GM21367 (cell line): Measurements from ENCODE around the gene EFNA2.
"Not testable (repeated sequence)": the region's sequence is repeated elsewhere in the genome, so short reads cannot be mapped to it uniquely, and the experiment has no call there.

Source experiments
- ATAC-seq: cut with Tn5 transposase; IDR thresholded peaks from one replicate; pipeline ENCODE4 v1.9.1; 2021; ENCODE audit not compliant: unreplicated experiment

EFNA2 gene

DNA sequence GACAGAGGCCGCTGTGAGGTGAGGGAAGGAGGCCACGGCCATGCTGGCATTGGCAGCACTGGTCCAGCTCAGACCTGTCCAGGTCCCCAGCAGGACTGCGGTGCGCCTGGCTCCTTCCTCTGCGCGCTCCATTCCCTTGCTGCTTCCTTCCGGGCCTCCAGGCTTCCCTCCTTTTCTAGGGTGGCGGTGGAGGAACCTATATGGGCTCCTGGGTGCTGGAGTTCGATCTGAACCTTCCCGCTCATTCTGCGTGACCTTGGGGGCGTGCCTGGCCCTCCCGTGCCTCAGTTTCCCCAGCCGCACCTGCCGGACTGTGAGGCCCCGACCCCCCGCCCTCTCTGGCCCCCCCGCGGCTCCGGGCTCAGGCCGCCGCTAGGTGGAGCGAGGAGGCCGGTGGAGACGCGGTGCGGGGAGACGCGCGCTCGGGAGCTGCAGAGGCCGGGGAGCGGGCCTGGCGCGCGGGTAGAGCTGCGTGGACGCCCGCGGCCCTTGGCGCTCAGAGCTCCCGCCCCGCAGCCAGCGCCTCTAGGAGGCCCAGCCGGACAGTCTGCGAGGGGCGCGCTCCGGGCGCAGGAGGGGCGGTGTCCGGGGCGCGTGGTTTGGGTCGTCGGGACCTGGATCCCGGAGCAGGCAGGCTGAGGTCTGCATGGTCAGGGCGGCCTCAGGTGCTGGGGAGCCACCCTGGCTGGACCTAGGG, 29.9 kb downstream of the EFNA2 start:
- ATAC-seq, result no peak

GRCh38 chr19:1316466-1316865, 30.8 kb downstream of the EFNA2 start:
- no peak for ATAC-seq

- ATAC-seq, result no peak
Measured at GRCh38 chr19:1317274-1318003, 31.8 kb downstream of the EFNA2 start.

- no peak for ATAC-seq
Measured at GRCh38 chr19:1318678-1319471, 33.2 kb downstream of the EFNA2 start.

- not testable (repeated sequence) for ATAC-seq
Measured at GRCh38 chr19:1320282-1320650, 34.6 kb downstream of the EFNA2 start.

DNA sequence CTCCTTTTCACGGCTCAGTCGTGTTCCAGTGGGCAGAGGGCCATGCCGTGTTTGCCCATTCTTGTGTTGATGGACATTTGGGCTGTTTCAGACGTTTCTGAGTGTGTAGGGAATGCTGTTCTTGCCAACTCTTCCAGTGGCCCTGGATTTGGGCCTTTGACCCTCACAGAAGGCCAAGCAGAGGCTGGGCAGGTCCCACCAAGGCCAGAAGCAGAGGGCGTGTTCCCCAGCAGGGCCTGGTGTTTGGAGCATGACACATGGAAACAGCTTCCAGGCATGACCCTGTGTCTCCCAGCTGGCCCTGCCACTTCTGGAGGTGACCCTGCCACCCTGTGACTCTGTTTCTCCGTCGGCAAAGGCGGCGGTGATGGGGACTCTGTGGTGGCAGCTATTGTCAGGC, 35.9 kb downstream of the EFNA2 start:
- no peak for ATAC-seq

DNA sequence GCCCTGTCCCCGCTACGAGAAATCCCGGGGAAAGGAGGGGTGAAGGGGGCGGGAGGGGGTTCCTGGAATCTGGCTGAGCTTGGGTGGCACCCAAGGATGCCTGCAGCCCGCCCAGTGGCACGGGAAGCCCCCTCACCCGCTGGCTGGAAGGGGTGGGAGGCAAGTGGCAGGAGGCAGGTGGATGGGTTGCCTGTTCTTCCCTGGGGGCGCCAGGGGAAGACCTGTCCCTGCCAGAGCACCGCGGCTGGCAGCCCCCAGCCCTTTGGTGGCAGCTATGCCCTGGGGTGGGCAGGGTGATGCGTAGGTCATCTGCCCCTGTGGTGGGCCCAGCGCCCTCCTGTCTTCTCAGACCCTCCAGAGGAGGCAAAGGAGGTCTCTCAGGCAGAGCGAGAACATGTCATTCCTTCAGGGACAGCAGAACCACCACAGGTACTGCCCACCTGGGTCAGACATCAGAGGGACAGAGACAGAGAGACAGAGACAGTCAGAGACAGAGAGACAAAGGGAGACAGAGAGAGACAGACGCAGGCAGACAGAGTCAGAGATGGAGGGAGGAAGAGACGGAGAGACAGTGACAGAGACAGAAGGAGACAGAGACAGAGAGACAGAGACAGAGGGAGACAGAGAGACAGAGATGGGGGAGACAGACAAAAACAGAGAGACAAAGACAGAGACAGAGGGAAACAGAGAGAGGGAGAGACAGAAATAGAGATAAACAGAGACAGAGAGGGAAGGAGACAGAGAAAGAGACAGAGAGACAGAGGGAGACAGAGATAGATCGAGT, 36.7 kb downstream of the EFNA2 start:
- no peak for ATAC-seq

GRCh38 chr19:1324249-1324805, 38.7 kb downstream of the EFNA2 start:
- ATAC-seq, result no peak

- ATAC-seq, result no peak
Measured at GRCh38 chr19:1324806-1325567, 39.3 kb downstream of the EFNA2 start.

DNA sequence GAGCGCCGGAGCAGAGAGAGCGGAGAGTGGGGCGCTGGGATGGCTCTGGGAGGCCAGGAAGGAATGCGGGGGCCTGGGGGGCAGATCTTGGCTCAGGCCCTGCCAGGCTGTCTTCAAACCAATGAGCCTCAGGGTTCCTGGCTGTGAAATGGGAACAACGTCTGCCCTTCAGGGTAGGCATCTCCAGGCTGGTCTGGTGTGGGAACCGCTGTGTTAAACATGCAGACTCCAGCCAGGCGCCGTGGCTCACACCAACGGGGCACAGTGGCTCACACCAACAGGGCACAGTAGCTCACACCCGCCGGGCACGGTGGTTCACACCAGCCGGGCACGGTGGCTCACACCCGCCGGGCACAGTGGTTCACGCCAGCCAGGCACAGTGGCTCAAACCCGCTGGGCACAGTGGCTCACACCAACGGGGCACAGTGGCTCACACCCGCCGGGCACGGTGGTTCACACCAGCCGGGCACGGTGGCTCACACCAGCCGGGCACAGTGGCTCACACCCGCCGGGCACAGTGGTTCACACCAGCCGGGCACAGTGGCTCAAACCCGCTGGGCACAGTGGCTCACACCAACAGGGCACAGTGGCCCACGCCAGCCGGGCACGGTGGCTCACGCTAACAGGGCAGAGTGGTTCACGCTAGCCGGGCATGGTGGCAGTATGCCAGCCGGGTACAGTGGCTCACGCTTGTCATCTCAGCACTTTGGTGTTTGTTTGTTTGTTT, 40.1 kb downstream of the EFNA2 start:
- no peak for ATAC-seq

DNA sequence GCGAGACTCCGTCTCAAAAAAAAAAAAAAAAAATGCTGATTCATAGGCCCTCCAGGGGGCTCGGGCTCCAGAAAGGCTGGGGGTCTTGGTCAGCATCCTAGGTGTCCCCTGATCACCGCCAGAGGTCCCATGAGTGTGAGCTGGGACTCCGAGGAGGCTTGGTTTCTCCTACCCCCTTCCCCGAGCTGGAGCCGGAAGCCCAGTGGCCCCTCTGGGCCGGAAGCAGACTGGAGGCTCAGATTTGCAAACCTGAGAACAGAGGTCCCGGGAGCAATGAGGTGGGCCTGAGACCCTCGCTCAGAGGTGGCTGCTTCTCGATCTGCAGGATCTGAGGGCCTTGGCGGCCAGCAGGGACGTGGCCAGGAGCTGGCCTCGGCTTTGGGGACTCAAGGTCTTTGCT, 41.5 kb downstream of the EFNA2 start:
- ATAC-seq, result no peak

GRCh38 chr19:1332208-1332607, 46.5 kb downstream of the EFNA2 start:
- not testable (repeated sequence) for ATAC-seq

DNA sequence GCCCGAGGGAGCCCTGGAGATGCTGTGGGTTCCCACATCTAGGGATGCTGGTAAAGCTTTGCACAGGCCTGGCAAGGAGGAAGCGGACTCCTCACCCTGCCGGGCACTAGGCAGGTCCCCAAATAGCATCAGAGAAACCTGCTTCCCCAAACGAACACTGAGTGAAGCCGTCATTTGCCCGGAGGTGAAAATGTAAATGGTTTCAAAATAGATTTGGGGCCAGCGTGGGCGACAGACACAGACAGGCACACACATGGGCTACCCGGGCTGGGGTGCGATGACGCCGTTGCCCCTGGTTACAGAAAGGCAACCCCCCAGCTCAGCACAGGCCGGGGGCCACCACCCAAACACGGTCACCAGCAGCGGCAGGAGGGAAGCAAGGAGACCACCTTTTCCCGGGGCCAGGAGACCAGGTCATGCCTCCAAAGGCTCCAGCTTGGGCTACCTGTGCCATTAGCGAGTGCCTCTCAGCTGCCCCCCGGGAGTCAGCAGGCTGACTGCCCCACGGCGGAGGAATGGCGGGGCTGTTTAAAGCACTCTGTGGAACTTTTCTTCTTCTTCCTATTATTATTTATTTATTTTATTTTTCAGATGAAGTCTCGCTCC, 50.5 kb downstream of the EFNA2 start:
- no peak for ATAC-seq

- ATAC-seq, result no peak
Measured at GRCh38 chr19:1340681-1341469, 55.2 kb downstream of the EFNA2 start.

GRCh38 chr19:1343041-1343440, 57.4 kb downstream of the EFNA2 start:
- no peak for ATAC-seq

- no peak for ATAC-seq
Measured at GRCh38 chr19:1349211-1349610, 63.5 kb downstream of the EFNA2 start.

GRCh38 chr19:1350867-1351266, 65.2 kb downstream of the EFNA2 start:
- ATAC-seq, result no peak
